Spleen (tissue), 7 donors: ENCODE data around the gene MORN3.

Source experiments
- CTCF ChIP-seq, 11 experiments: fragments of 200-600 bp in 7 of 11; fragments of 450-650 bp in 4 of 11; sonication (generic) in 4 of 11; IDR thresholded peaks in 8 of 11; conservative IDR thresholded peaks in 3 of 11; 1 replicate in 7 of 11; 2 replicates in 4 of 11; pipeline versions ENCODE4 v1.4.0 to v1.8.0; 2016 to 2021; ENCODE audit warnings: antibody characterized with exemption in 11 of 11, inconsistent platforms in 4 of 11, mild to moderate bottlenecking in 1 of 11
- POLR2AphosphoS5 ChIP-seq, 3 donors: sonication (generic); formaldehyde crosslinking; IDR thresholded peaks; one replicate each; pipeline ENCODE4 v1.5.1; 2017; ENCODE audit warnings: antibody characterized with exemption in 3 of 3
- donor health status: DM: no; HTN: no; CAD: no; lungs with moderate emphysema.
- donor health status: DM: no; HTN: no; CAD: no.
- donor health status: DM: no; HTN: no; CAD: no.

GRCh38 chr12:121649322-121649721 lies 20.1 kb downstream of the MORN3 start:
- TF ChIP-seq CTCF (IDR thresholded peaks at IDR 0.05 in 8 of 11, conservative IDR thresholded peaks at IDR 0.05 in 3 of 11) (no peak), POLR2AphosphoS5 (IDR thresholded peaks at IDR 0.05) (no peak)
